IPS-18a (cell line): ENCODE results near the gene ARHGAP6.

Source experiments
- H3K27ac ChIP-seq: one replicate; pipeline ENCODE4 v1.5.1; 2013; ENCODE audit warnings: low read length
- H3K27me3 ChIP-seq: one replicate; pipeline ENCODE4 v1.6.1; 2013; ENCODE audit warnings: mild to moderate bottlenecking, low read length; ENCODE audit not compliant: control insufficient read depth, insufficient read depth
- H3K36me3 ChIP-seq: one replicate; pipeline ENCODE4 v1.6.1; 2013; ENCODE audit warnings: low read depth, low read length; ENCODE audit not compliant: control insufficient read depth
- H3K4me1 ChIP-seq: one replicate; pipeline ENCODE4 v1.6.1; 2013; ENCODE audit warnings: low read depth, low read length; ENCODE audit not compliant: control insufficient read depth
- H3K4me3 ChIP-seq: one replicate; pipeline ENCODE4 v1.5.1; 2013; ENCODE audit warnings: low read length
- H3K9ac ChIP-seq: one replicate; pipeline ENCODE4 v1.6.1; 2013; ENCODE audit warnings: mild to moderate bottlenecking, low read length, moderate library complexity
- H3K9me3 ChIP-seq: one replicate; pipeline ENCODE4 v1.6.1; 2013; ENCODE audit warnings: low read depth, low read length; ENCODE audit not compliant: control insufficient read depth

The ARHGAP6 gene

GRCh38 chrX:11449613-11450012, 216.1 kb downstream of the ARHGAP6 start:
- no peaks in the 10 kb centered on the region for H3K36me3 ChIP-seq
- no peak overlapping the region for H3K9ac ChIP-seq
- peaks cover 7% of the 10 kb centered on the region for H3K4me1 ChIP-seq
- H3K27ac ChIP-seq: no peak overlapping the region
- H3K9me3 ChIP-seq: no peaks in the 10 kb centered on the region
- H3K4me3 ChIP-seq: no peak overlapping the region
- no peaks in the 10 kb centered on the region for H3K27me3 ChIP-seq

- no peak overlapping the region for H3K4me3 ChIP-seq
- H3K9ac ChIP-seq: no peak overlapping the region
- no peaks in the 10 kb centered on the region for H3K9me3 ChIP-seq
- no peaks in the 10 kb centered on the region for H3K36me3 ChIP-seq
- no peaks in the 10 kb centered on the region for H3K27me3 ChIP-seq
- no peak overlapping the region for H3K27ac ChIP-seq
- H3K4me1 ChIP-seq: peaks cover 7% of the 10 kb centered on the region
Observed at GRCh38 chrX:11447418-11447817, 218.3 kb downstream of the ARHGAP6 start.

DNA sequence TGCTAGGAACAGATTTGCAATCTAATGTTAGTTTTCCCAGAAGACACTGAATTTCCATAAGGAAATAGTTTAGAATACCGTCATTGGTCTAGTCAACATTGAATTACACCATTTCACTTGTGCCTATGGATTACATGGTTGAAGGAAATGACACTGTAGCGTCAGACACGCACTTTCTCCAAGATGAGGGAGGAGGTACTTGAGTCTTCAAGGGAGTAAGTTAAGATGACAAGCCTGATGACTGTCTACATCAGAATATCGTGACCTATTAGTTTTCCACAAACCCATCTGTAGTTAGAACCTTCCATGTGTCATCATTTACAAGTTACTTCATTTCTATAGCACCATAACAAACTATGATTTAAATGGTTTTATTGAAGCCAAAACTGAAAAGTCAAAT, 218.8 kb downstream of the ARHGAP6 start:
- no peak overlapping the region for H3K4me3 ChIP-seq
- peaks cover 7% of the 10 kb centered on the region for H3K4me1 ChIP-seq
- H3K9me3 ChIP-seq: no peaks in the 10 kb centered on the region
- H3K27ac ChIP-seq: no peak overlapping the region
- no peaks in the 10 kb centered on the region for H3K27me3 ChIP-seq
- no peak overlapping the region for H3K9ac ChIP-seq
- H3K36me3 ChIP-seq: no peaks in the 10 kb centered on the region

- Histone ChIP-seq H3K4me1 (peaks cover 7% of the 10 kb centered on the region), H3K36me3 (no peaks in the 10 kb centered on the region), H3K27ac (no peak overlapping the region), H3K4me3 (no peak overlapping the region), H3K9me3 (no peaks in the 10 kb centered on the region), H3K27me3 (no peaks in the 10 kb centered on the region), H3K9ac (no peak overlapping the region)
Observed at GRCh38 chrX:11446336-11446735, 219.4 kb downstream of the ARHGAP6 start.

- H3K27me3 ChIP-seq: no peaks in the 10 kb centered on the region
Observed at GRCh38 chrX:11445540-11445939, 220.2 kb downstream of the ARHGAP6 start.

GRCh38 chrX:11444052-11444451, 221.7 kb downstream of the ARHGAP6 start:
- H3K9ac ChIP-seq: no peak overlapping the region

More at GRCh38 chrX:11445540-11445939, 220.2 kb downstream of the ARHGAP6 start:
- H3K27ac ChIP-seq: no peak overlapping the region
- no peaks in the 10 kb centered on the region for H3K9me3 ChIP-seq
- no peak overlapping the region for H3K9ac ChIP-seq
- H3K36me3 ChIP-seq: no peaks in the 10 kb centered on the region
- no peak overlapping the region for H3K4me3 ChIP-seq
- peaks cover 5% of the 10 kb centered on the region for H3K4me1 ChIP-seq

GRCh38 chrX:11439846-11440245, 225.9 kb downstream of the ARHGAP6 start:
- Histone ChIP-seq H3K9ac (no peak overlapping the region), H3K9me3 (no peaks in the 10 kb centered on the region), H3K4me3 (no peak overlapping the region), H3K27ac (no peak overlapping the region), H3K4me1 (peaks cover 11% of the 10 kb centered on the region), H3K36me3 (no peaks in the 10 kb centered on the region), H3K27me3 (no peaks in the 10 kb centered on the region)

More at GRCh38 chrX:11444052-11444451, 221.7 kb downstream of the ARHGAP6 start:
- Histone ChIP-seq H3K27ac (no peak overlapping the region), H3K36me3 (no peaks in the 10 kb centered on the region), H3K9me3 (no peaks in the 10 kb centered on the region), H3K4me1 (no peaks in the 10 kb centered on the region), H3K4me3 (no peak overlapping the region), H3K27me3 (no peaks in the 10 kb centered on the region)

DNA sequence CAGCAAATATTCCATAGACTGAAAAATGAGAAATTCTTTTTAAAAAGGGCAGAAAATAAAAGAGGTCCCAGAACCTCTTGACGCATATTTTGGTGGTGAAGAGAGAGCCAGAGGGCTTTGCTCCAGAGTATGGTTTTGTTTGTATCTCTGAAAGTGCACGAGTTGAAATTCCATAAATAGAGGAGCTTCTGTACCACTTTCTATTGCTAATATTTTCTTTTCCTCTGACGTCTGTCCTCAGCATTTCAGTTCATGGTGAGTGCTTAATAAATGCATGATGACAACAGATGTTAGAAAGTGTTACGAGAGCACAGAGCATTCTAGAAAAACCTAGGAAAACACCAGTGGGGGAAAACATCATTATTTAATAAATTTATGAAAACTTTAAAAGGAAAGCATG, 227.0 kb downstream of the ARHGAP6 start:
- no peaks in the 10 kb centered on the region for H3K27me3 ChIP-seq
- no peaks in the 10 kb centered on the region for H3K9me3 ChIP-seq
- H3K27ac ChIP-seq: no peak overlapping the region
- H3K4me3 ChIP-seq: no peak overlapping the region
- H3K9ac ChIP-seq: no peak overlapping the region
- H3K4me1 ChIP-seq: peaks cover 11% of the 10 kb centered on the region
- no peaks in the 10 kb centered on the region for H3K36me3 ChIP-seq

DNA sequence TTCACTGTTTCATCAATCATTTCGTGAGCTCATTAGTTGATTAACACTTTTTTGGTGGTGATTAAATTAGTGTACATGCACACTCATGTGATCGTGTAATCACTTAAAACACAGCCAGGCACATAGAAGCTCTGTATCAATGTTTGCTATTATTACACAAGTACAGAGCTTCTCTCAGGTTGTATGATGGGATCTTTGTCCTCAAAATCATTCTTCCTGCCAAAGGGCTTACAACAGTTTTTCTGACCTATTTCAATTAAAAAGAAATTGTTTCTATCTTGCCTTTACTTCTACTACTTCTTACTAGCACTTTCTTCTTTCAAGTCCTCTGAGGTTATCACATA, 227.4 kb downstream of the ARHGAP6 start:
- H3K36me3 ChIP-seq: no peaks in the 10 kb centered on the region
- H3K27ac ChIP-seq: no peak overlapping the region
- no peaks in the 10 kb centered on the region for H3K27me3 ChIP-seq
- H3K9me3 ChIP-seq: no peaks in the 10 kb centered on the region
- H3K4me3 ChIP-seq: no peak overlapping the region
- H3K4me1 ChIP-seq: peaks cover 11% of the 10 kb centered on the region
- no peak overlapping the region for H3K9ac ChIP-seq

DNA sequence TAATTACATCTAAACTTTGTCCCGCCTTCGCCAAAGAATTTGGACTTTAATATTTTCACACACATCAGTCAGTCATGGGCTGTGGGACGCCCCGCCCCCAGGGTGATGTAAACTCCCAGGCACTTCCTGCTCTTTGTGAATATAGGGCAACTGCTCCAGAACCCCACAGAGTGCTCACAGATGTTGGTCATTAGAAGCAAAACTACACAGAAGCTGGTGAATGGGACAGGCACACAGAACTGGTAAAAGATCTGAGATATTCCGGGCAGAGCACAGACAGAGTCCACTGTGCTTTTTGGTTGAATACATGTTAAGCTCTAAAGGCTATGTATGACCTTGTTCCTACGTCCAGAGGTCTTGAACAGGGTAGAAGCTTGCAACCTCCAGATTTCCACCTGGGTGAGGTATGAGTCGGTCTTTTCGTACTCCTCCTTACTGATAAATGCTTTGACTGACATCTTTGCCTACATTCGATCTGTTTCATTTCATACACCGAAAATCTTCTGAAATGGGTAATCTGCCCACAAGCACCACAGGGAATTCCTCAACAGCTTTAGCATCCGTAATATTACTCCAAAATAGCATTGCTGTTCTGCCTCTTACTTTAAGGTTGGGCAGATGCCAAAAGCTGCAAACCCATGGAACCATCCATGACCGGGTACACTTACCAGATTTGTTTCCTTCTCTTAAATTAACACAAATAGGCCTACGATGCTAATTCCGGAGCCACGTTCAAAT, 227.9 kb downstream of the ARHGAP6 start:
- Histone ChIP-seq H3K27me3 (no peaks in the 10 kb centered on the region), H3K9ac (no peak overlapping the region), H3K4me3 (no peak overlapping the region), H3K9me3 (no peaks in the 10 kb centered on the region), H3K27ac (no peak overlapping the region), H3K36me3 (no peaks in the 10 kb centered on the region), H3K4me1 (peaks cover 11% of the 10 kb centered on the region)

DNA sequence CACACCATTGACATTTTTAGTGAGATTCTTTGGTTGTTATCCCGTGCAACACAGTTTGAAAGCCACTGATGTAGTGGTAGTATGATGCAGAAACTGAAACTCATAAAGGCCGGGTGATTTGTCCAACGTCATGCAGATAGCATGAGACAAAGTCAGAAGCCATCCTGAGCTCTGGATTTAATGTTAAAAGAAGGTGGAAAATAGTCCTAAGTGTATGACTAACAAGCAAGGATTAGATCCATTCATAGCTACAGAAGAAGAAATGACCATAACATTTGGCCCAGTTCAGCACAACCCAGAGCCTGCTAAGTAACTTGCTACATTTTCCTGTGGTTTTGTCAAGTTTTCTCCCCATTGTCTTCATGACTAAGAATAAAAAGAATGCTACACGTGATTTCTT, 230.2 kb downstream of the ARHGAP6 start:
- H3K4me3 ChIP-seq: no peak overlapping the region
- no peak overlapping the region for H3K27ac ChIP-seq
- H3K4me1 ChIP-seq: peaks cover 16% of the 10 kb centered on the region
- H3K36me3 ChIP-seq: no peaks in the 10 kb centered on the region
- H3K9ac ChIP-seq: no peak overlapping the region
- no peaks in the 10 kb centered on the region for H3K27me3 ChIP-seq
- H3K9me3 ChIP-seq: no peaks in the 10 kb centered on the region

GRCh38 chrX:11434607-11435006, 231.1 kb downstream of the ARHGAP6 start:
- Histone ChIP-seq H3K36me3 (no peaks in the 10 kb centered on the region), H3K9ac (no peak overlapping the region), H3K4me3 (no peak overlapping the region), H3K9me3 (no peaks in the 10 kb centered on the region), H3K27me3 (no peaks in the 10 kb centered on the region), H3K4me1 (peaks cover 16% of the 10 kb centered on the region), H3K27ac (no peak overlapping the region)
